ENCODE measurements around the gene TCN1. TPM values are rescaled to one million over a fixed set of nuclear protein-coding genes. Genes with fewer than 3 reads are reported as not detected.

The TCN1 gene
- total and polyA plus RNA-seq, 2 of the 8 experiments (the other 6 are each of a cell fraction or from before 2014, with no cell fraction given): not detected

DNA sequence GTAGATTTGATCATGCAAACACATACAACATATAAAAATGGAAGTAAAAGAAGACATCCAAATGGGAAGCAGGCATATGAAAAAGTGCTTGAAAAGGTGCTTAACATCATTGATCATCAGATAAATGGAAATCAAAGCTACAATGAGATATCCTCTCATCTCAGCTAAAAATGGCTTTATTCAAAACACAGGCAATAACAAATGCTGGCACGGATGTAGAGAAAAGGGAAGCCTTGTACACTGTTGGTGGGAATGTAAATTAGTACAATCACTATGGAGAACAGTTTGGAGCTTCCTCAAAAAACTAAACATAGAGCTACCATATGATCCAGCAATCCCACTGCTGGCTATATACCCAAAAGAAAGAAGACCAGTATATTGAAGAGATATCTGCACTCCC, 549 bp upstream of the TCN1 start:
- Histone ChIP-seq H3K23me2 (ENCODE audit: low read depth, low read length) (no peaks in the 10 kb centered on the region), H3K79me1 (ENCODE audit: low read depth, low read length) (no peaks in the 10 kb centered on the region), H2AK5ac (ENCODE audit: low read depth, low read length) (no peak overlapping the region), H3K27me3 (replicated peaks in 1 of 4; ENCODE audit: control insufficient read depth in 3 of 4, extremely low read depth in 1 of 4, insufficient read depth in 3 of 4, low read length in 3 of 4) (no peaks in the 10 kb centered on the region), H2AFZ (ENCODE audit: low read length) (no peak overlapping the region), H3K23ac (ENCODE audit: insufficient read length) (no peak overlapping the region), H4K5ac (ENCODE audit: insufficient read length, low read depth, low read length) (no peak overlapping the region), H3K56ac (replicated peaks; ENCODE audit: insufficient read length, low read depth, low read length) (no peak overlapping the region), H2BK20ac (ENCODE audit: low read length) (no peak overlapping the region), H3K4me2 (ENCODE audit: insufficient read depth in 1 of 2, low read depth in 2 of 2, low read length in 2 of 2) (no peak overlapping the region), H2BK5ac (ENCODE audit: low read depth, low read length) (no peak overlapping the region), H4K91ac (replicated peaks; ENCODE audit: insufficient read length, low read length) (no peak overlapping the region), H2BK120ac (replicated peaks; ENCODE audit: low read depth, low read length) (no peak overlapping the region), H4K20me1 (replicated peaks in 1 of 2; ENCODE audit: control insufficient read depth in 1 of 2, insufficient read depth in 2 of 2, low read length in 2 of 2) (no peaks in the 10 kb centered on the region), H2BK15ac (ENCODE audit: low read length) (no peak overlapping the region), H3K36me3 (ENCODE audit: control insufficient read depth in 2 of 4, insufficient read depth in 4 of 4, low read length in 3 of 4) (no peaks in the 10 kb centered on the region), H3K18ac (ENCODE audit: extremely low read depth, low read length) (no peak overlapping the region), H3K4me3 (ENCODE audit: extremely low read depth in 1 of 4, insufficient read depth in 2 of 4, low read depth in 3 of 4, low read length in 4 of 4) (no peak overlapping the region), H3K9me3 (ENCODE audit: insufficient read depth in 2 of 2, low read depth in 1 of 2, low read length in 1 of 2) (no peaks in the 10 kb centered on the region; a peak in 1 of 4 replicates), H2BK12ac (ENCODE audit: low read depth, low read length) (no peak overlapping the region), H4K8ac (ENCODE audit: extremely low read depth, insufficient read depth, low read length) (no peak overlapping the region), H3K4me1 (replicated peaks in 1 of 4; ENCODE audit: control insufficient read depth in 3 of 4, insufficient read depth in 4 of 4, low read length in 3 of 4) (no peaks in the 10 kb centered on the region), H3K4ac (replicated peaks; ENCODE audit: insufficient read length, low read depth, low read length) (no peak overlapping the region), H3K27ac (ENCODE audit: low read depth, low read length) (no peak overlapping the region), H3K14ac (ENCODE audit: insufficient read length) (no peak overlapping the region), H3K9ac (replicated peaks in 1 of 4; ENCODE audit: extremely low read depth in 1 of 4, low read depth in 3 of 4, low read length in 3 of 4) (no peak overlapping the region), H3K79me2 (ENCODE audit: control insufficient read depth in 1 of 2, insufficient read depth in 2 of 2, low read length in 2 of 2) (no peaks in the 10 kb centered on the region)
- DNase-seq (ENCODE audit: low read depth in 1 of 2, low spot score in 2 of 2) (no peak), FAIRE-seq (no peak)
- WGBS, 2 experiments (ENCODE audit: extremely low coverage in 1 of 2, insufficient coverage in 1 of 2, insufficient read length in 1 of 2, insufficient replicate concordance in 2 of 2, low coverage in 1 of 2, low lambda C conversion rate in 2 of 2, missing lambda C conversion rate in 1 of 2): 64% methylated on average over 1 of the region's 1 CpG; no CpG with 5 or more reads in 1 of the 2 experiments
- CTCF ChIA-PET (ENCODE audit: partially characterized antibody): interaction anchor here (0.6 to 1.1 kb wide), 2 partner anchors 42 to 45 kb away, joined by 3 to 4 read pairs; no protein-coding TSS in a partner anchor
- POLR2A ChIA-PET (ENCODE audit: partially characterized antibody): no interaction called here
- TF ChIP-seq TEAD4 (IDR thresholded peaks at IDR 0.05; ENCODE audit: low read depth, low read length) (no peak), PHF8 (conservative IDR thresholded peaks at IDR 0.05; ENCODE audit: low read depth, low read length) (no peak), KDM1A (IDR thresholded peaks at IDR 0.05; ENCODE audit: borderline replicate concordance, low read length) (no peak), CHD2 (IDR thresholded peaks at IDR 0.05; ENCODE audit: low read length) (no peak), NRF1 (IDR thresholded peaks at IDR 0.05; ENCODE audit: low read depth, low read length) (no peak), TAF1 (IDR thresholded peaks at IDR 0.05; ENCODE audit: low read depth, low read length) (no peak), CTBP2 (IDR thresholded peaks at IDR 0.05; ENCODE audit: borderline replicate concordance, insufficient read depth, insufficient read length, low read length) (no peak), CHD1 (IDR thresholded peaks at IDR 0.05; ENCODE audit: low read depth, low read length) (no peak), RBBP5 (IDR thresholded peaks at IDR 0.05; ENCODE audit: borderline replicate concordance, low read depth, low read length) (no peak), SUZ12 (IDR thresholded peaks at IDR 0.05; ENCODE audit: low read length) (no peak), POLR2A (IDR thresholded peaks at IDR 0.05; ENCODE audit: control extremely low read depth in 1 of 2, low read depth in 2 of 2, low read length in 2 of 2) (no peak), BACH1 (IDR thresholded peaks at IDR 0.05; ENCODE audit: low read length) (no peak), HDAC2 (IDR thresholded peaks at IDR 0.05; ENCODE audit: borderline replicate concordance in 1 of 2, low read depth in 2 of 2, low read length in 2 of 2) (no peak), YY1 (IDR thresholded peaks at IDR 0.05; ENCODE audit: low read depth, low read length) (no peak), RAD21 (IDR thresholded peaks at IDR 0.05 in 1 of 2, conservative IDR thresholded peaks at IDR 0.05 in 1 of 2; ENCODE audit: low read depth in 2 of 2, low read length in 2 of 2) (no peak)

Data from H1 (cell line).